GM21737 (cell line): ENCODE results near the gene MARK1.

Experiments used
- ATAC-seq: cut with Tn5 transposase; IDR thresholded peaks from one replicate; pipeline ENCODE4 v1.9.1; 2021; ENCODE audit warnings: mild to moderate bottlenecking, moderate library complexity; ENCODE audit not compliant: unreplicated experiment

MARK1 gene

GRCh38 chr1:220528679-220529501 lies 954 bp downstream of the MARK1 start:
- no peak for ATAC-seq

GRCh38 chr1:220529521-220530020 lies 1.6 kb downstream of the MARK1 start:
- ATAC-seq: no peak

GRCh38 chr1:220533504-220534109 lies 5.7 kb downstream of the MARK1 start:
- ATAC-seq: no peak

- ATAC-seq: no peak
These were observed 17.0 kb downstream of the MARK1 start for GRCh38 chr1:220544901-220545303.

- no peak for ATAC-seq
These were observed 23.0 kb downstream of the MARK1 start for GRCh38 chr1:220550811-220551399.

GRCh38 chr1:220551718-220552117 lies 23.8 kb downstream of the MARK1 start:
- no peak for ATAC-seq

- no peak for ATAC-seq
These were observed 24.8 kb downstream of the MARK1 start for GRCh38 chr1:220552672-220553260.

GRCh38 chr1:220556641-220557040 lies 28.7 kb downstream of the MARK1 start:
- no peak for ATAC-seq

- no peak for ATAC-seq
These were observed 35.6 kb downstream of the MARK1 start for GRCh38 chr1:220563564-220563963.

GRCh38 chr1:220564216-220564615 lies 36.3 kb downstream of the MARK1 start:
- no peak for ATAC-seq

- ATAC-seq: no peak
These were observed 37.7 kb downstream of the MARK1 start for GRCh38 chr1:220565670-220566069.

- ATAC-seq: no peak
These were observed 38.9 kb downstream of the MARK1 start for GRCh38 chr1:220566869-220567268.

- no peak for ATAC-seq
These were observed 44.5 kb downstream of the MARK1 start for GRCh38 chr1:220572416-220572815.

- ATAC-seq: no peak
These were observed 45.9 kb downstream of the MARK1 start for GRCh38 chr1:220573836-220574235.

- ATAC-seq: no peak
These were observed 48.0 kb downstream of the MARK1 start for GRCh38 chr1:220575718-220576497.

- ATAC-seq: no peak
These were observed 50.0 kb downstream of the MARK1 start for GRCh38 chr1:220577926-220578325.

- no peak for ATAC-seq
These were observed 51.4 kb downstream of the MARK1 start for GRCh38 chr1:220579317-220579716.

- ATAC-seq: no peak
These were observed 64.8 kb downstream of the MARK1 start for GRCh38 chr1:220592714-220593113.

- no peak for ATAC-seq
These were observed 66.4 kb downstream of the MARK1 start for GRCh38 chr1:220594356-220594755.

- ATAC-seq: no peak
These were observed 67.2 kb downstream of the MARK1 start for GRCh38 chr1:220595179-220595578.

- no peak for ATAC-seq
These were observed 77.0 kb downstream of the MARK1 start for GRCh38 chr1:220604926-220605325.
